MCF 10A (cell line): Measurements from ENCODE around the gene ARHGEF37. TPM values are rescaled to one million over a fixed set of nuclear protein-coding genes. Genes with fewer than 3 reads are reported as not detected.

Source experiments
- BruUV-seq: library from RNA; stranded (reverse); fragments of 400-500 nt; replicated peaks from 2 replicates; lab custom pipeline; 2021; lab: Mats Ljungman, UMichigan
- CTCF ChIA-PET: fragments of 300-600 bp; sonication (Branson Sonifier 250); formaldehyde crosslinking; extraction: SDS; loops from one replicate; lab custom pipeline; 2021; ENCODE audit warnings: antibody characterized with exemption, inconsistent platforms; lab: Yijun Ruan, JAX
- POLR2A ChIA-PET: fragments of 300-600, 350-650 bp; sonication (Branson Sonifier 250); formaldehyde crosslinking; extraction: SDS; loops from one replicate; lab custom pipeline; 2020; ENCODE audit warnings: antibody characterized with exemption, inconsistent platforms; lab: Yijun Ruan, JAX
- DNase-seq: peaks from one replicate; pipeline ENCODE4 v3.0.0-alpha.2; 2018; ENCODE audit not compliant: unreplicated experiment
- H3K27ac Mint-ChIP-seq: one replicate; pipeline ENCODE4 v1.8.0; 2022; ENCODE audit warnings: mild to moderate bottlenecking, low read depth, mixed read lengths; ENCODE audit not compliant: unreplicated experiment
- H3K27me3 Mint-ChIP-seq: one replicate; pipeline ENCODE4 v1.8.0; 2022; ENCODE audit warnings: mixed read lengths; ENCODE audit not compliant: insufficient read depth, unreplicated experiment
- H3K36me3 Mint-ChIP-seq: one replicate; pipeline ENCODE4 v1.8.0; 2022; ENCODE audit warnings: mild to moderate bottlenecking, moderate library complexity, mixed read lengths; ENCODE audit not compliant: insufficient read depth, unreplicated experiment
- H3K4me1 Mint-ChIP-seq: one replicate; pipeline ENCODE4 v1.8.0; 2022; ENCODE audit warnings: mixed read lengths; ENCODE audit not compliant: insufficient read depth, unreplicated experiment
- H3K4me3 Mint-ChIP-seq: one replicate; pipeline ENCODE4 v1.8.0; 2022; ENCODE audit warnings: mild to moderate bottlenecking, moderate library complexity, mixed read lengths; ENCODE audit not compliant: unreplicated experiment
- H3K9me3 Mint-ChIP-seq: one replicate; pipeline ENCODE4 v1.8.0; 2022; ENCODE audit warnings: mixed read lengths; ENCODE audit not compliant: unreplicated experiment
- intact Hi-C: fragments of 100-400 bp; cut with micrococcal nuclease; formaldehyde crosslinking; loops from 2 replicates; pipeline ENCODE4 v1.14.1; 2022
- total RNA-seq: library from RNA; stranded (reverse); gene quantifications from 2 replicates; pipeline ENCODE4 v1.2.3, GENCODE V29; 2022
- TF ChIP-seq, protein P1 (sequence below): fragments of 200-600 bp; IDR thresholded peaks from one replicate; pipeline ENCODE4 v1.8.0; 2022; ENCODE audit warnings: antibody characterized with exemption, mild to moderate bottlenecking; ENCODE audit not compliant: unreplicated experiment

ARHGEF37 gene
- total RNA-seq, 1 experiment from 2014 or later = 3.9 TPM

DNA sequence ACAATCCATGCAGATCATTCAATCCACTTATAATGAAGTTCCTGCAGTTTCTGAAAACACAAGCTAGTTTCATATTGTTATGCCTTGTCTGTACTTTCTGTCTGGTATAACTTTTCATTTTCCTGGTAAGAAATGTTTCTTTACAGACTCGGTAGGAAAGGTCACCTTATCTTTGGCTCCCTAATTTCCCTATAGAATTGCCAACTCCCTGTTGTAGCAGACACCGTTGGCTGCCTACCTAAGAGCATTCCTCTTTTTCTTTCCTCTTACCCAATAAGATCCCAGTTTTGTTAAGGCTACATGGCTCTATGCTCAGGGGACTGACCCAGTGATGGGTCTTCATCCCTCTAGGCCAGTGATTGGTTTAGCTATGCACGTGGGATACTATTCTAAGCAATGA, 6.2 kb upstream of the ARHGEF37 start:
- no peaks in the 10 kb centered on the region for H3K27me3 Mint-ChIP-seq
- POLR2A ChIA-PET = interaction anchor here (0.7 to 1.6 kb wide), 3 partner anchors 13 to 754 kb away, joined by 3 to 7 read pairs (median 3); no protein-coding TSS in a partner anchor
- intact Hi-C loops = no loop called here
- no peak overlapping the region for H3K27ac Mint-ChIP-seq
- no peak for DNase-seq
- peaks cover 7% of the 10 kb centered on the region for H3K4me1 Mint-ChIP-seq
- H3K4me3 Mint-ChIP-seq = no peak overlapping the region
- BruUV-seq = no TSS peak
- H3K9me3 Mint-ChIP-seq = no peaks in the 10 kb centered on the region
- TF ChIP-seq, protein P1, sequence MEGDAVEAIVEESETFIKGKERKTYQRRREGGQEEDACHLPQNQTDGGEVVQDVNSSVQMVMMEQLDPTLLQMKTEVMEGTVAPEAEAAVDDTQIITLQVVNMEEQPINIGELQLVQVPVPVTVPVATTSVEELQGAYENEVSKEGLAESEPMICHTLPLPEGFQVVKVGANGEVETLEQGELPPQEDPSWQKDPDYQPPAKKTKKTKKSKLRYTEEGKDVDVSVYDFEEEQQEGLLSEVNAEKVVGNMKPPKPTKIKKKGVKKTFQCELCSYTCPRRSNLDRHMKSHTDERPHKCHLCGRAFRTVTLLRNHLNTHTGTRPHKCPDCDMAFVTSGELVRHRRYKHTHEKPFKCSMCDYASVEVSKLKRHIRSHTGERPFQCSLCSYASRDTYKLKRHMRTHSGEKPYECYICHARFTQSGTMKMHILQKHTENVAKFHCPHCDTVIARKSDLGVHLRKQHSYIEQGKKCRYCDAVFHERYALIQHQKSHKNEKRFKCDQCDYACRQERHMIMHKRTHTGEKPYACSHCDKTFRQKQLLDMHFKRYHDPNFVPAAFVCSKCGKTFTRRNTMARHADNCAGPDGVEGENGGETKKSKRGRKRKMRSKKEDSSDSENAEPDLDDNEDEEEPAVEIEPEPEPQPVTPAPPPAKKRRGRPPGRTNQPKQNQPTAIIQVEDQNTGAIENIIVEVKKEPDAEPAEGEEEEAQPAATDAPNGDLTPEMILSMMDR = no peak
- no peaks in the 10 kb centered on the region for H3K36me3 Mint-ChIP-seq
- CTCF ChIA-PET = interaction anchor here (0.6 to 1.9 kb wide), 9 partner anchors 10 to 230 kb away, joined by 3 to 9 read pairs (median 5); partner anchors contain the start of gene GRPEL2

DNA sequence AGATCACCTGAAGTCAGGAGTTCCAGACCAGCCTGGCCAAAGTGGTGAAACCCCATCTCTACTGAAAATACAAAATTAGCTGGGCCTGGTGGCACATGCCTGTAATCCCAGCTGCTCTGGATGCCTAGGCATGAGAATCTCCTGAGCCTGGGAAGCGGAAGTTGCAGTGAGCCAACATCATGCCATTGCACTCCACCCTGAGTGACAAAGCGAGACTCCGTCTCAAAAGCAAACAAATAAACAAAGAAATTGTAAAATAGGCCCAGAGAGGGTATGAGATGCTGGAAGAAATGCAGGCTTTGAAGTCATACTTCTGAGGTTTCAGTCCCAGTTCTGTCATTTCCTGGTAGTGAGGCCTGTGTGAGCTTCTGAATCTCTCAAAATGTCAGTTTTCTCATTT, 5.3 kb upstream of the ARHGEF37 start:
- intact Hi-C loops = no loop called here
- Mint-ChIP-seq H3K36me3 (no peaks in the 10 kb centered on the region), H3K27me3 (no peaks in the 10 kb centered on the region), H3K9me3 (no peaks in the 10 kb centered on the region), H3K27ac (no peak overlapping the region), H3K4me3 (no peak overlapping the region), H3K4me1 (peaks cover 14% of the 10 kb centered on the region)
- ChIA-PET POLR2A (interaction anchor here (0.6 to 1.6 kb wide), 3 partner anchors 11 to 90 kb away, joined by 3 to 7 read pairs (median 4); no protein-coding TSS in a partner anchor), CTCF (interaction anchor here (0.6 to 1.9 kb wide), 10 partner anchors 11 to 276 kb away, joined by 3 to 9 read pairs (median 4); no protein-coding TSS in a partner anchor)
- TF ChIP-seq, protein P1 = no peak
- no TSS peak for BruUV-seq
- DNase-seq = no peak

DNA sequence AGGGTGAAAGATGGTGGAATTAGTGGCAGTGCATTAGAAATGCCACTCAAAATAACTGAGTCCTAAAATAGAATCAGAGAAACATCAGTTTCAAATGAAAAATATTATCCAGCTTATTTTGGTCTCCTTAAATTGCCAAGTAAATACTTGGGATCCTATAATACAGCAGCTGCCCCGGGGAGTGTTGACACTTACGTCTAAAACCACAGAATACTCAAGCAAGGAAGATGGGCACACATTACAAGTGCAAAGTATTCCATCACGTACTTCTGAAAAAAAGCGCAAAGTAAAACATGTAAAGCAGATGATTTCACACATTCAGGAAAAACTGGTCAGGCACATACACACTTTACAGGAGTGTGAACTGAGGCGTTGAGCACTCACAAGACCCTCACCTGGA, 2.4 kb upstream of the ARHGEF37 start:
- Mint-ChIP-seq H3K36me3 (no peaks in the 10 kb centered on the region), H3K4me3 (no peak overlapping the region), H3K27me3 (no peaks in the 10 kb centered on the region), H3K27ac (no peak overlapping the region), H3K9me3 (no peaks in the 10 kb centered on the region), H3K4me1 (peaks cover 26% of the 10 kb centered on the region)
- intact Hi-C loops = no loop called here
- BruUV-seq = no TSS peak
- TF ChIP-seq, protein P1 = no peak
- ChIA-PET CTCF (interaction anchor here (0.6 to 6.6 kb wide), 13 partner anchors 13 to 265 kb away, joined by 3 to 58 read pairs (median 8); partner anchors contain the start of gene CSNK1A1), POLR2A (interaction anchor here (1.1 to 7.3 kb wide), 9 partner anchors 11 to 258 kb away, joined by 3 to 85 read pairs (median 14); partner anchors contain the start of gene CSNK1A1)
- DNase-seq = no peak

DNA sequence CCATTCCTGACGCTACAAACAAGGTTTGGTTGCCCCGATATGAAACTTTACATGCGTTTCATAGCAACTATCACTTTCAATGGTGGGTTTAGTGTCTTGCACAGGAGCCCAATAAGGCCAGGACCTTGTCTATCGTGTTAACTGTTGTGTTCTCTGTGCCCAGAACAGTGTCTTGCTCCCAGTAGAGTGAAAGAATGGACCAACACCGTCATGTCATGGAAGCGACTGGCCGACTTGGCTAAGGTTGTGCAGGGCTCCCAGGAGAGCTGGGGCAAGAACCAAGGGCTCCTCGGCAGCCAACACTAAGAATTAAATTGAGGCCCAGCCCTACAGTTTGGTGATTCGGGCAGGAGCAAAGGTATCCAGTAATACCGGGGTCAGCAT, 498 bp upstream of the ARHGEF37 start:
- ChIA-PET CTCF (interaction anchor here (0.6 to 6.6 kb wide), 17 partner anchors 9 to 442 kb away, joined by 3 to 58 read pairs (median 6); partner anchors contain the start of gene CSNK1A1), POLR2A (interaction anchor here (0.7 to 7.3 kb wide), 24 partner anchors 10 to 291 kb away, joined by 3 to 85 read pairs (median 12); partner anchors contain the start of genes CSNK1A1, GRPEL2 and PCYOX1L)
- Mint-ChIP-seq H3K4me3 (peak overlapping the region; percentile 75), H3K4me1 (peaks cover 26% of the 10 kb centered on the region), H3K27me3 (no peaks in the 10 kb centered on the region), H3K27ac (peak overlapping the region; percentile 76), H3K9me3 (no peaks in the 10 kb centered on the region), H3K36me3 (no peaks in the 10 kb centered on the region)
- BruUV-seq = no TSS peak
- TF ChIP-seq, protein P1 = no peak
- DNase-seq = no peak
- intact Hi-C loops = loop anchor here (1.0 kb wide), 1 partner anchor 38 kb away; no protein-coding TSS in a partner anchor
